ENCODE results near the gene SLC7A8.

GRCh38 chr14:23080474-23080873 lies 103.0 kb downstream of the SLC7A8 start:
- TF ChIP-seq CTCF (tag by site-specific recombination; IDR thresholded peaks at IDR 0.05) (no peak), ZNF280C (tag by site-specific recombination; IDR thresholded peaks at IDR 0.05) (no peak), BCL11A (tag by site-specific recombination; IDR thresholded peaks at IDR 0.05; ENCODE audit: low read depth) (no peak), MYNN (tag by site-specific recombination; IDR thresholded peaks at IDR 0.05; ENCODE audit: borderline replicate concordance) (no peak), ZNF239 (tag by site-specific recombination; IDR thresholded peaks at IDR 0.05) (no peak), ZNF561 (tag by site-specific recombination; IDR thresholded peaks at IDR 0.05; ENCODE audit: borderline replicate concordance) (no peak), ZNF248 (tag by site-specific recombination; IDR thresholded peaks at IDR 0.05) (no peak), ZNF449 (tag by site-specific recombination; IDR thresholded peaks at IDR 0.05) (no peak), REST (tag by site-specific recombination; IDR thresholded peaks at IDR 0.05) (no peak), TSHZ1 (tag by site-specific recombination; IDR thresholded peaks at IDR 0.05; ENCODE audit: borderline replicate concordance) (no peak), ZNF175 (tag by site-specific recombination; IDR thresholded peaks at IDR 0.05) (no peak), ZNF549 (tag by site-specific recombination; IDR thresholded peaks at IDR 0.05) (no peak), ZBTB44 (tag by site-specific recombination; IDR thresholded peaks at IDR 0.05) (no peak), ZNF792 (tag by site-specific recombination; IDR thresholded peaks at IDR 0.05) (no peak)
